ENCODE data around the gene TUBA3D. TPM values are rescaled to one million over a fixed set of nuclear protein-coding genes. Genes with fewer than 3 reads are reported as not detected.
"Not testable (repeated sequence)": the region's sequence is repeated elsewhere in the genome, so short reads cannot be mapped to it uniquely, and the experiment has no call there.

The TUBA3D gene
- total and polyA plus RNA-seq, 2 experiments from 2014 or later = 86.7 to 126 TPM

DNA sequence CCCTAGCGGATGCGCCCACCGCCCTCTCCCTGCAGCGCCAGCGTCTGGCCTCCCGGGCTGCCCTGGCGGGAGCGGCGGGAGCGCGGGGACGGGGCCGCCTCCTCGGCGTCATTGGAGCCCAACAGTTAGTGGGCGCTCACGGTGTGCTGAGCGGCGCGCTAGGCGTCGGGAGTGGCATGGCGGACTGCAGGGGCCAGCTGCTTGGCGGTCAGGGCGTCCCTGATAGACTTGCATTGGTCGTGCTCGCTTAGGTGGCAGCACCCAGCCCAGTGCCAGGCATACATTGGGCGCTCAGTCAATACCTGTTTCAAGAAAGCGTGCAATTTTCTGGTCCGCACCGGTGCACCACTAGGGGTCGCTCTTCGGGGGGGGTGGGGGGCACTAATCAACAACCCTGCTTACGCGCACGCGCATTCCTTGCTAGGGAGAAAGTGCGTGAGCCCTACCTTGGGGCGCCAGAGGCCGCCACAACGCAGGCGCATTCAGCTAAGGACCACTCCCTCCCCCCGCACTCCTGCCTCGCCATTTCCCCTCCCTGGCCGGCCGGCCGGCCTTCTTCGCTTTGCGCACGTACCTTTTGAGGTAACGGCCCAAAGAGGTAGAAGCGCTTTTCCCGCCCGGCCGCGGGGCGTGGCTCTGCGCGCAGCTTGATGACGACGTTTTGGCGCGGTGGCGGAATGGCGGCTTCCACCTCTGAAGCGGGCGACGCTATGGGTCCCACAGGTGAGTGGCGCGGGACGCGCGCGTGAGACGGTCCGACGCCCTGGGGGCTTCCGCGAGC, 16.7 kb downstream of the TUBA3D start:
- WGBS (ENCODE audit: low lambda C conversion rate, missing lambda C conversion rate) = under 1% methylated on average over 62 of the region's 79 CpGs
- Histone ChIP-seq H3K9me3 (ENCODE audit: low read depth) (no peaks in the 10 kb centered on the region), H3K27me3 (no peaks in the 10 kb centered on the region), H3K4me3 (peak overlapping the region; percentile 62), H2AFZ (peak overlapping the region; percentile 88), H4K20me1 (ENCODE audit: insufficient read depth, poor library complexity, severe bottlenecking) (peaks cover 5% of the 10 kb centered on the region), H3K36me3 (replicated peaks; ENCODE audit: insufficient read depth, low read depth) (no peaks in the 10 kb centered on the region), H3K9me2 (replicated peaks; ENCODE audit: insufficient read depth) (no peaks in the 10 kb centered on the region), H3K4me1 (ENCODE audit: insufficient read depth) (peaks cover 9% of the 10 kb centered on the region), H3K27ac (peak overlapping the region; percentile 93), H3K79me2 (peaks cover 61% of the 10 kb centered on the region), H3K4me2 (peak overlapping the region; percentile 91)
- TF ChIP-seq EZH2 (IDR thresholded peaks at IDR 0.05; ENCODE audit: borderline replicate concordance) = no peak
- TF ChIP-seq, protein P1, sequence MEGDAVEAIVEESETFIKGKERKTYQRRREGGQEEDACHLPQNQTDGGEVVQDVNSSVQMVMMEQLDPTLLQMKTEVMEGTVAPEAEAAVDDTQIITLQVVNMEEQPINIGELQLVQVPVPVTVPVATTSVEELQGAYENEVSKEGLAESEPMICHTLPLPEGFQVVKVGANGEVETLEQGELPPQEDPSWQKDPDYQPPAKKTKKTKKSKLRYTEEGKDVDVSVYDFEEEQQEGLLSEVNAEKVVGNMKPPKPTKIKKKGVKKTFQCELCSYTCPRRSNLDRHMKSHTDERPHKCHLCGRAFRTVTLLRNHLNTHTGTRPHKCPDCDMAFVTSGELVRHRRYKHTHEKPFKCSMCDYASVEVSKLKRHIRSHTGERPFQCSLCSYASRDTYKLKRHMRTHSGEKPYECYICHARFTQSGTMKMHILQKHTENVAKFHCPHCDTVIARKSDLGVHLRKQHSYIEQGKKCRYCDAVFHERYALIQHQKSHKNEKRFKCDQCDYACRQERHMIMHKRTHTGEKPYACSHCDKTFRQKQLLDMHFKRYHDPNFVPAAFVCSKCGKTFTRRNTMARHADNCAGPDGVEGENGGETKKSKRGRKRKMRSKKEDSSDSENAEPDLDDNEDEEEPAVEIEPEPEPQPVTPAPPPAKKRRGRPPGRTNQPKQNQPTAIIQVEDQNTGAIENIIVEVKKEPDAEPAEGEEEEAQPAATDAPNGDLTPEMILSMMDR (IDR thresholded peaks at IDR 0.05; ENCODE audit: poor library complexity) = peak; percentile 84
- DNase-seq (ENCODE audit: low spot score) = peak; percentile 98

- WGBS (ENCODE audit: low lambda C conversion rate, missing lambda C conversion rate) = under 1% methylated on average over 40 of the region's 40 CpGs
These were observed 17.5 kb downstream of the TUBA3D start for GRCh38 chr2:131493199-131493968.

DNA sequence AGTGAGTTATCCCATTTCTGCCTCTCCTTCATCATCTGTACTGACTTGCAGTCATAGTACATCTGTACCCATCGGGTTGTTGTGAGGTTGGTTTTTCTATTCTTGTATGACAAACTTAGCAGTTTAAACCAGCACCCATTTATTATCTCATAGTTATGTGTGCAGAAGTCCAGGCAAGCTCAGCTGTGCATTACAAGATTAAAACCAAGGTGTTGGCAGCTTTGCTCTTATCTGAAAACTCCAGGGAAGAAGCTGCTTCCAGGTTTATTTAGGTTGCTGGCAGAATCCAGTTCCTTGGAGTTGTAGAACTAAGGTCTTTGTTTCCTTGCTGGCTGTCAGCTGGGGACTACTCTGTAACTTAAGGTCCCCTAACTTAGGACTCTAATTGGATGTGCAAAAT, 19.6 kb downstream of the TUBA3D start:
- H3K9me2 ChIP-seq (replicated peaks; ENCODE audit: insufficient read depth); DNase-seq (ENCODE audit: low spot score); H3K4me1 ChIP-seq (ENCODE audit: insufficient read depth); H2AFZ ChIP-seq; H3K9me3 ChIP-seq (ENCODE audit: low read depth); H3K4me3 ChIP-seq; H3K27ac ChIP-seq; H3K27me3 ChIP-seq; H4K20me1 ChIP-seq (ENCODE audit: insufficient read depth, poor library complexity, severe bottlenecking); H3K4me2 ChIP-seq; H3K36me3 ChIP-seq (replicated peaks; ENCODE audit: insufficient read depth, low read depth): not testable (repeated sequence)
- H3K79me2 ChIP-seq = peaks cover 50% of the 10 kb centered on the region
- WGBS (ENCODE audit: low lambda C conversion rate, missing lambda C conversion rate) = 100% methylated on average over 1 of the region's 1 CpG

More at GRCh38 chr2:131493199-131493968, 17.5 kb downstream of the TUBA3D start:
- H3K9me3 ChIP-seq (ENCODE audit: low read depth) = no peaks in the 10 kb centered on the region
- H3K79me2 ChIP-seq = peaks cover 61% of the 10 kb centered on the region
- H3K27me3 ChIP-seq = no peaks in the 10 kb centered on the region
- peak overlapping the region; percentile 55 for H2AFZ ChIP-seq
- peaks cover 9% of the 10 kb centered on the region for H3K4me1 ChIP-seq (ENCODE audit: insufficient read depth)
- peak overlapping the region; percentile 43 for H3K4me3 ChIP-seq
- H3K36me3 ChIP-seq (replicated peaks; ENCODE audit: insufficient read depth, low read depth) = no peaks in the 10 kb centered on the region
- H3K9me2 ChIP-seq (replicated peaks; ENCODE audit: insufficient read depth) = no peaks in the 10 kb centered on the region
- TF ChIP-seq EZH2phosphoT487 (IDR thresholded peaks at IDR 0.05; ENCODE audit: low read depth, severe bottlenecking, unreplicated experiment) = no peak
- TF ChIP-seq, protein P1 (IDR thresholded peaks at IDR 0.05; ENCODE audit: poor library complexity) = no peak
- TF ChIP-seq EZH2 (IDR thresholded peaks at IDR 0.05; ENCODE audit: borderline replicate concordance) = no peak
- peak overlapping the region; percentile 93 for H3K27ac ChIP-seq
- H3K4me2 ChIP-seq = peak overlapping the region; percentile 91
- no peak for DNase-seq (ENCODE audit: low spot score)
- H4K20me1 ChIP-seq (ENCODE audit: insufficient read depth, poor library complexity, severe bottlenecking) = peaks cover 5% of the 10 kb centered on the region

DNA sequence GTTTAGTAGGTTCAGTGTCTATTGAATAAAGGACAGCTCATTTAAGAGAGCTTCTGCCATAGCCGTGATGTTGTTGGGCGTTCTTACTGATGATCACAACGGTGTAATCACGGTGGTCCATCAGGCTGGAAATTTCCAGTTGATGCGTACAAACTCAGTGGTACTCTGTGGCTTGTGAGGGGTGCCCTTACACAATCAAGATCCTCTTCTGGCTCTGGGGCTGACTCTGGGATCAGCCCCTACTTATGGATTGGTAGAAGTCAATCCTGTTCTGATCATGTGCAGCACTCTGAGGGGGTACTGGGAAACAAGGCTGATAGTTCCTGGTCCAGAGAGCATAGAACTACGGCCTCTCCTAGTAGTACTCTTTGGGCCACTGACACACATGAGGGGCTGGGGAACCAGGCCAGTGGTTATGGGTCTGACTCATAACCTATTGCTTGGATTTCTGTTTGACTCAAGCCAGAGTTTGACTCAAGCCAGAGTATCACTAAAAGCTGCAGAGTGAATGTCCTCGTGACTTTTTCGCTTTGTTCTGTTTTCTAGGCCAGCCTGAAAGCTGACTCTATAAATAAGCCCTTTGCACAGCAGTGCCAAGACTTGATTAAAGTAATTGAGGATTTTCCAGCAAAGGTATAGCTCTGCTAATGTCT, 22.5 kb downstream of the TUBA3D start:
- H4K20me1 ChIP-seq (ENCODE audit: insufficient read depth, poor library complexity, severe bottlenecking); H3K36me3 ChIP-seq (replicated peaks; ENCODE audit: insufficient read depth, low read depth); H3K4me3 ChIP-seq; H3K27ac ChIP-seq; H2AFZ ChIP-seq; H3K4me1 ChIP-seq (ENCODE audit: insufficient read depth); H3K4me2 ChIP-seq; H3K9me2 ChIP-seq (replicated peaks; ENCODE audit: insufficient read depth); H3K9me3 ChIP-seq (ENCODE audit: low read depth); DNase-seq (ENCODE audit: low spot score); H3K27me3 ChIP-seq: not testable (repeated sequence)
- WGBS (ENCODE audit: low lambda C conversion rate, missing lambda C conversion rate) = 75% methylated on average over 8 of the region's 8 CpGs
- H3K79me2 ChIP-seq = peaks cover 39% of the 10 kb centered on the region

- not testable (repeated sequence) for DNase-seq (ENCODE audit: low spot score); H3K27me3 ChIP-seq; H3K36me3 ChIP-seq (replicated peaks; ENCODE audit: insufficient read depth, low read depth)
These were observed 27.7 kb downstream of the TUBA3D start for GRCh38 chr2:131503587-131503986.

GRCh38 chr2:131504082-131504750, 28.3 kb downstream of the TUBA3D start:
- not testable (repeated sequence) for H3K36me3 ChIP-seq (replicated peaks; ENCODE audit: insufficient read depth, low read depth)

More at GRCh38 chr2:131503587-131503986, 27.7 kb downstream of the TUBA3D start:
- not testable (repeated sequence) for H3K4me2 ChIP-seq; H3K4me3 ChIP-seq; H3K79me2 ChIP-seq; H3K9me3 ChIP-seq (ENCODE audit: low read depth); H3K4me1 ChIP-seq (ENCODE audit: insufficient read depth); H2AFZ ChIP-seq; H4K20me1 ChIP-seq (ENCODE audit: insufficient read depth, poor library complexity, severe bottlenecking); H3K9me2 ChIP-seq (replicated peaks; ENCODE audit: insufficient read depth); H3K27ac ChIP-seq
- whole genome bisulfite sequencing (ENCODE audit: low lambda C conversion rate, missing lambda C conversion rate) = 99% methylated on average over 4 of the region's 4 CpGs

More at GRCh38 chr2:131504082-131504750, 28.3 kb downstream of the TUBA3D start:
- WGBS (ENCODE audit: low lambda C conversion rate, missing lambda C conversion rate) = 97% methylated on average over 7 of the region's 7 CpGs
- not testable (repeated sequence) for H3K9me3 ChIP-seq (ENCODE audit: low read depth); H3K4me2 ChIP-seq; H2AFZ ChIP-seq; H3K27ac ChIP-seq; H3K27me3 ChIP-seq; DNase-seq (ENCODE audit: low spot score); H4K20me1 ChIP-seq (ENCODE audit: insufficient read depth, poor library complexity, severe bottlenecking); H3K9me2 ChIP-seq (replicated peaks; ENCODE audit: insufficient read depth); H3K79me2 ChIP-seq; H3K4me3 ChIP-seq; H3K4me1 ChIP-seq (ENCODE audit: insufficient read depth)
